Smooth muscle cell (in vitro differentiated cells): ENCODE measurements around the gene VAMP3. TPM values are rescaled to one million over a fixed set of nuclear protein-coding genes. Genes with fewer than 3 reads are reported as not detected.

Experiments used
- DNase-seq: peaks from one replicate; lab custom pipeline; 2025; ENCODE audit not compliant: unreplicated experiment; lab: John Stamatoyannopoulos, UW
- H2AFZ ChIP-seq: fragments of 200-600 bp; sonication (generic); 2 replicates; pipeline ENCODE4 v1.6.0; 2016; ENCODE audit warnings: antibody characterized with exemption, low read depth, mild to moderate bottlenecking
- H3F3A ChIP-seq: fragments of 200-600 bp; sonication (generic); 2 replicates; pipeline ENCODE4 v1.6.0; 2017; ENCODE audit warnings: antibody characterized with exemption, low read depth
- H3K27ac ChIP-seq: fragments of 200-600 bp; sonication (generic); 2 replicates; pipeline ENCODE4 v1.5.1; 2016; ENCODE audit warnings: low read depth, mild to moderate bottlenecking
- H3K27me3 ChIP-seq: fragments of 200-600 bp; sonication (generic); 2 replicates; pipeline ENCODE4 v1.6.1; 2016; ENCODE audit warnings: low read depth, mild to moderate bottlenecking
- H3K36me3 ChIP-seq: fragments of 200-600 bp; sonication (generic); 2 replicates; pipeline ENCODE4 v1.5.1; 2016; ENCODE audit warnings: low read depth
- H3K4me1 ChIP-seq: fragments of 200-600 bp; sonication (generic); 2 replicates; pipeline ENCODE4 v1.5.1; 2016; ENCODE audit warnings: low read depth
- H3K4me2 ChIP-seq: fragments of 200-600 bp; sonication (generic); 2 replicates; pipeline ENCODE4 v1.6.0; 2016; ENCODE audit warnings: mild to moderate bottlenecking
- H3K4me3 ChIP-seq: fragments of 200-600 bp; sonication (generic); 2 replicates; pipeline ENCODE4 v1.5.1; 2016; ENCODE audit warnings: mild to moderate bottlenecking
- H3K79me2 ChIP-seq: fragments of 200-600 bp; sonication (generic); 2 replicates; pipeline ENCODE4 v1.6.0; 2016; ENCODE audit warnings: low read depth, mild to moderate bottlenecking
- H3K9ac ChIP-seq: fragments of 200-600 bp; sonication (generic); 2 replicates; pipeline ENCODE4 v1.6.0; 2016; ENCODE audit warnings: low read depth
- H3K9me3 ChIP-seq: fragments of 200-600 bp; sonication (generic); replicated peaks from 2 replicates; pipeline ENCODE4 v1.5.1; 2016; ENCODE audit warnings: low read depth
- H4K20me1 ChIP-seq: fragments of 200-600 bp; sonication (generic); 2 replicates; pipeline ENCODE4 v1.6.0; 2016; ENCODE audit warnings: low read depth
- WGBS: methylation state at CpG from one replicate; pipeline ENCODE4 v1.1.7; 2016; ENCODE audit warnings: low lambda C conversion rate; 5-methylcytosine and 5-hydroxymethylcytosine counted together
- polyA plus RNA-seq: library from polyadenylated mRNA; unstranded; fragments of >200 nt; fragmentation: Nextera tagmentation; extraction: Ambion mirVana; gene quantifications from 2 replicates; pipeline ENCODE4 v1.2.1, GENCODE V29; 2016
- total RNA-seq: library from RNA; depleted of rRNA; stranded (reverse); fragments of >200 nt; gene quantifications from 2 replicates; pipeline ENCODE4 v1.2.3, GENCODE V29; 2014
- TF ChIP-seq, protein P1 (sequence below): fragments of 200-600 bp; sonication (generic); IDR thresholded peaks from 2 replicates; pipeline ENCODE4 v1.5.1; 2017; ENCODE audit warnings: borderline replicate concordance, mild to moderate bottlenecking, antibody characterized with exemption; ENCODE audit not compliant: insufficient read depth, poor library complexity, severe bottlenecking

The VAMP3 gene
- total and polyA plus RNA-seq, 2 experiments from 2014 or later: 97.4 to 146 TPM

DNA sequence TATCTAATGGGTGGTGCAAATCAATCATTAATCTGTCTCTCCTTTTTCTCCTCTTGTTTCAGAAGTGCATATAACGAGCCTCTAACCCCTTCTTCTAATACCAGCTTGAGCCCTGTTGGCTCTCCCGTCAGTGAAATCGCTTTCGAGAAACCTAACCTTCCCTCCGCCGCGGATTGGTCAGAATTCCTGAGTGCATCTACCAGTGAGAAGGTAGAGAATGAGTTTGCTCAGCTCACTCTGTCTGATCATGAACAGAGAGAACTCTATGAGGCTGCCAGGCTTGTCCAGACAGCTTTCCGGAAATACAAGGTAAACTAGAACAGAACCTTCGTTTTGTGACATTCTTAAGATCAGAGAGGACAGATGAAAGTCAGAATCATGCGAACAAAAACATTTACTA lies 25.3 kb upstream of the VAMP3 start:
- Histone ChIP-seq H3F3A (no peaks in the 10 kb centered on the region), H3K9me3 (no peaks in the 10 kb centered on the region), H3K27me3 (no peaks in the 10 kb centered on the region), H2AFZ (no peak overlapping the region), H3K79me2 (no peaks in the 10 kb centered on the region), H3K36me3 (no peaks in the 10 kb centered on the region), H3K27ac (no peak overlapping the region), H4K20me1 (no peaks in the 10 kb centered on the region), H3K4me3 (no peak overlapping the region), H3K4me1 (no peaks in the 10 kb centered on the region), H3K4me2 (no peak overlapping the region), H3K9ac (no peak overlapping the region)
- WGBS: 92% methylated on average over 10 of the region's 10 CpGs
- TF ChIP-seq, protein P1, sequence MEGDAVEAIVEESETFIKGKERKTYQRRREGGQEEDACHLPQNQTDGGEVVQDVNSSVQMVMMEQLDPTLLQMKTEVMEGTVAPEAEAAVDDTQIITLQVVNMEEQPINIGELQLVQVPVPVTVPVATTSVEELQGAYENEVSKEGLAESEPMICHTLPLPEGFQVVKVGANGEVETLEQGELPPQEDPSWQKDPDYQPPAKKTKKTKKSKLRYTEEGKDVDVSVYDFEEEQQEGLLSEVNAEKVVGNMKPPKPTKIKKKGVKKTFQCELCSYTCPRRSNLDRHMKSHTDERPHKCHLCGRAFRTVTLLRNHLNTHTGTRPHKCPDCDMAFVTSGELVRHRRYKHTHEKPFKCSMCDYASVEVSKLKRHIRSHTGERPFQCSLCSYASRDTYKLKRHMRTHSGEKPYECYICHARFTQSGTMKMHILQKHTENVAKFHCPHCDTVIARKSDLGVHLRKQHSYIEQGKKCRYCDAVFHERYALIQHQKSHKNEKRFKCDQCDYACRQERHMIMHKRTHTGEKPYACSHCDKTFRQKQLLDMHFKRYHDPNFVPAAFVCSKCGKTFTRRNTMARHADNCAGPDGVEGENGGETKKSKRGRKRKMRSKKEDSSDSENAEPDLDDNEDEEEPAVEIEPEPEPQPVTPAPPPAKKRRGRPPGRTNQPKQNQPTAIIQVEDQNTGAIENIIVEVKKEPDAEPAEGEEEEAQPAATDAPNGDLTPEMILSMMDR: no peak
- no peak for DNase-seq

DNA sequence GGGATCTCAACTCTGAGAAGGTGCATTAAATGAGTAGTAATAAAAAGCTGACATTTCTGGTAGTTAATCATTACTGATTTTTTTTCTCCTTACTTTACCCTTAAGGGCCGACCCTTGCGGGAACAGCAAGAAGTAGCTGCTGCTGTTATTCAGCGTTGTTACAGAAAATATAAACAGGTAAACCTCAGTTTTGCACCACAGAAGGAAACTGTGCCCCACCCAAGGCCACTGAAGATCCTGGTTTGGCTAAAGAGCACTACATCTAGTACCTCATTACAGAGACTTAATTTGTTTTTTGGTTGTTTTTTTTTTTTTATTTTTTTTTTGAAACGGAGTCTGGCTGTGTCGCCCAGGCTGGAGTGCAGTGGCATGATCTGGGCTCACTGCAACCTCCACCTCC lies 23.5 kb upstream of the VAMP3 start:
- Histone ChIP-seq H3K4me2 (no peak overlapping the region), H3F3A (no peaks in the 10 kb centered on the region), H2AFZ (no peak overlapping the region), H3K27ac (no peak overlapping the region), H3K9me3 (no peaks in the 10 kb centered on the region), H3K27me3 (no peaks in the 10 kb centered on the region), H3K36me3 (no peaks in the 10 kb centered on the region), H3K9ac (no peak overlapping the region), H3K4me1 (peaks cover 6% of the 10 kb centered on the region), H3K79me2 (no peaks in the 10 kb centered on the region), H4K20me1 (no peaks in the 10 kb centered on the region), H3K4me3 (no peak overlapping the region)
- 94% methylated on average over 5 of the region's 5 CpGs for WGBS
- DNase-seq: no peak
- TF ChIP-seq, protein P1: no peak

DNA sequence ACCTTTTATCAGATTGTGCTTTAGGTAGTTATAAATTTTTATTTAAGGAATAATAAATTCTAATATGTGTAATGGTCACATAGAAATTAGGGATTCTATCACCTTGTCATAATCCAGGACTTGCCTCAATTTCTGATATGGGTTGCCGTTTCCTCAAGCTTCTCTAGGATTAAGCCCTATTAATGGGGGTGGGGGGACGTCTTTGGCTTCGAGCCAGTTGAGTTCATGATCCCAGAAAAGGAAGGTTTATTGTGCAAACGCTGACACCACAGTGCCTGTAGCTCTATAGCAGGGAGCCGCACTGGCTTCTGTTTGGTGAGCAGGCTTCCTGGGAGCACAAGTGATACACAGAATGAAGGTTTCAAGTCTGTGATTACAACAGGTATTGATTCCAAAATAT lies 22.0 kb upstream of the VAMP3 start:
- Histone ChIP-seq H3K9ac (no peak overlapping the region), H3F3A (no peaks in the 10 kb centered on the region), H2AFZ (no peak overlapping the region), H3K4me2 (no peak overlapping the region), H3K27me3 (no peaks in the 10 kb centered on the region), H3K9me3 (no peaks in the 10 kb centered on the region), H3K4me3 (no peak overlapping the region), H3K36me3 (no peaks in the 10 kb centered on the region), H4K20me1 (no peaks in the 10 kb centered on the region), H3K79me2 (no peaks in the 10 kb centered on the region), H3K27ac (no peak overlapping the region), H3K4me1 (peaks cover 7% of the 10 kb centered on the region)
- DNase-seq: no peak
- 78% methylated on average over 5 of the region's 5 CpGs for WGBS
- TF ChIP-seq, protein P1: no peak

DNA sequence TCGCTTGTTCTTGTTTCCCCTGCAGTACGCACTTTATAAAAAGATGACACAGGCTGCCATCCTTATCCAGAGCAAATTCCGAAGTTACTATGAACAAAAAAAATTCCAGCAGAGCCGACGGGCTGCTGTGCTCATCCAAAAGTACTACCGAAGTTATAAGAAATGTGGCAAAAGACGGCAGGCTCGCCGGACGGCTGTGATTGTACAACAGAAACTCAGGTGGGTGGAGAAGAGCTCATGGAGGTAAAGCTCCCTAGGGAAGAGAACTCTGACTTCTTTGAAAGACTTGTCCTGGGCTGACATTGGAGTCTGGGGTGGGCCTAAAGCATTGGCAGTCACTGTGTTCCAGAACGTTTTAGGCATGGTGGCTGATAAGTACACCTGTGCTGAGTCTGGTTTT lies 19.9 kb upstream of the VAMP3 start:
- TF ChIP-seq, protein P1: no peak
- 97% methylated on average over 11 of the region's 11 CpGs for WGBS
- H4K20me1 ChIP-seq: no peaks in the 10 kb centered on the region
- H3K27ac ChIP-seq: no peak overlapping the region
- H3K79me2 ChIP-seq: no peaks in the 10 kb centered on the region
- H2AFZ ChIP-seq: no peak overlapping the region
- no peaks in the 10 kb centered on the region for H3F3A ChIP-seq
- H3K9me3 ChIP-seq: no peaks in the 10 kb centered on the region
- DNase-seq: no peak
- no peaks in the 10 kb centered on the region for H3K36me3 ChIP-seq
- no peak overlapping the region for H3K4me2 ChIP-seq
- no peak overlapping the region for H3K4me3 ChIP-seq
- no peak overlapping the region for H3K9ac ChIP-seq
- no peaks in the 10 kb centered on the region for H3K27me3 ChIP-seq
- H3K4me1 ChIP-seq: peaks cover 7% of the 10 kb centered on the region
